Mesothelial cell of epicardium (in vitro differentiated cells): ENCODE data around the gene NPB. TPM values are rescaled to one million over a fixed set of nuclear protein-coding genes. Genes with fewer than 3 reads are reported as not detected.

Experiments
- DNase-seq, 2 experiments: peaks; one replicate each; pipeline ENCODE4 v3.0.0; 2021; ENCODE audit warnings: low spot score in 2 of 2; ENCODE audit not compliant: unreplicated experiment in 2 of 2
- H3K27ac Mint-ChIP-seq: 2 replicates; pipeline ENCODE4 v1.8.0; 2021; ENCODE audit warnings: mixed read lengths
- H3K27me3 Mint-ChIP-seq: 2 replicates; pipeline ENCODE4 v1.8.0; 2021; ENCODE audit warnings: low read depth, mixed read lengths
- H3K36me3 Mint-ChIP-seq: 2 replicates; pipeline ENCODE4 v1.8.0; 2021; ENCODE audit warnings: mixed read lengths
- H3K4me1 Mint-ChIP-seq: 2 replicates; pipeline ENCODE4 v1.8.0; 2021; ENCODE audit warnings: mixed read lengths
- H3K4me3 Mint-ChIP-seq: 2 replicates; pipeline ENCODE4 v1.8.0; 2021; ENCODE audit warnings: mild to moderate bottlenecking, moderate library complexity, mixed read lengths
- H3K9me3 Mint-ChIP-seq: 2 replicates; pipeline ENCODE4 v1.8.0; 2021; ENCODE audit warnings: mixed read lengths
- CTCF ChIP-seq: fragments of 200-600 bp; sonication (generic); IDR thresholded peaks from one replicate; pipeline ENCODE4 v1.5.0; 2021; ENCODE audit warnings: antibody characterized with exemption; ENCODE audit not compliant: unreplicated experiment
- total RNA-seq: library from RNA; stranded (reverse); gene quantifications from 3 replicates; pipeline ENCODE4 v1.2.1, GENCODE V29; 2021

NPB gene
- total RNA-seq, 1 donor from 2014 or later = 1.7 TPM

GRCh38 chr17:81891303-81891552 is 10.8 kb upstream of the NPB start:
- H3K27me3 Mint-ChIP-seq = no peaks in the 10 kb centered on the region
- H3K4me3 Mint-ChIP-seq = peak overlapping the region; percentile 94
- H3K36me3 Mint-ChIP-seq = peaks cover 16% of the 10 kb centered on the region
- peak overlapping the region; percentile 99 for H3K27ac Mint-ChIP-seq
- TF ChIP-seq CTCF = no peak
- no peak for DNase-seq
- peaks cover 11% of the 10 kb centered on the region for H3K4me1 Mint-ChIP-seq
- no peaks in the 10 kb centered on the region for H3K9me3 Mint-ChIP-seq

GRCh38 chr17:81895400-81895799 is 6.6 kb upstream of the NPB start:
- no peak for TF ChIP-seq CTCF
- H3K27me3 Mint-ChIP-seq = no peaks in the 10 kb centered on the region
- H3K4me3 Mint-ChIP-seq = no peak overlapping the region
- no peak for DNase-seq
- H3K9me3 Mint-ChIP-seq = no peaks in the 10 kb centered on the region
- H3K4me1 Mint-ChIP-seq = peaks cover 6% of the 10 kb centered on the region
- H3K36me3 Mint-ChIP-seq = peaks cover 12% of the 10 kb centered on the region
- H3K27ac Mint-ChIP-seq = no peak overlapping the region

- Mint-ChIP-seq H3K9me3 (no peaks in the 10 kb centered on the region), H3K27me3 (peaks cover 13% of the 10 kb centered on the region), H3K27ac (no peak overlapping the region), H3K4me3 (no peak overlapping the region), H3K36me3 (peaks cover 12% of the 10 kb centered on the region), H3K4me1 (no peaks in the 10 kb centered on the region)
- DNase-seq = no peak
- no peak for TF ChIP-seq CTCF
These were observed 3.8 kb upstream of the NPB start for GRCh38 chr17:81898029-81898866.

DNA sequence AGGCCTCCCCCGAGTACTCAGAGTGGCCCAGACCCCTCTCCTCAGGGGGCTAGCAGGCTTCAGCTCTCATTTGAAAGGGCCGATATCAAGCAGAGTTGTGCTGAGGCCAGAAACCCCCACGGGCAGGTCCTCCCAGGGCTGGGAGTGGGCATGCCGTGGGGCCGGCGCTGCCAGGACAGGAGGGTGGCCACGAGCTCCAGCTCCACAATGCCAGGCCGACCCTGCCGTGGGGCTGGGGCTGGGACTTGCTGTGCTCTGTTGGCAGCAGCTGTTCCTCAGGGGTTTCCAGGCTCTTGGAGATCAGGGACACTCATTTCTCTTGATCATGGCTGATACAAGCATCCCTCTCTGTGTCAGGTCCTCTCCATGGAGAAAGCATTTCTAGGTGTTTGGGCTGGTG is 3.2 kb upstream of the NPB start:
- H3K36me3 Mint-ChIP-seq = peaks cover 12% of the 10 kb centered on the region
- no peak for TF ChIP-seq CTCF
- H3K4me3 Mint-ChIP-seq = no peak overlapping the region
- H3K4me1 Mint-ChIP-seq = no peaks in the 10 kb centered on the region
- no peak for DNase-seq
- H3K27me3 Mint-ChIP-seq = peaks cover 17% of the 10 kb centered on the region
- no peak overlapping the region for H3K27ac Mint-ChIP-seq
- H3K9me3 Mint-ChIP-seq = no peaks in the 10 kb centered on the region

- peaks cover 17% of the 10 kb centered on the region for H3K27me3 Mint-ChIP-seq
- no peaks in the 10 kb centered on the region for H3K4me1 Mint-ChIP-seq
- H3K36me3 Mint-ChIP-seq = peaks cover 12% of the 10 kb centered on the region
- H3K4me3 Mint-ChIP-seq = no peak overlapping the region
- no peaks in the 10 kb centered on the region for H3K9me3 Mint-ChIP-seq
- no peak for TF ChIP-seq CTCF
- peak in 1 of 2 experiments; percentile 16 for DNase-seq
- H3K27ac Mint-ChIP-seq = no peak overlapping the region
These were observed 2.4 kb upstream of the NPB start for GRCh38 chr17:81899514-81900166.
